GM19468 (cell line): Measurements from ENCODE around the gene UBAC2.
"Not testable (repeated sequence)": the region's sequence is repeated elsewhere in the genome, so short reads cannot be mapped to it uniquely, and the experiment has no call there.

Experiments used
- ATAC-seq: cut with Tn5 transposase; IDR thresholded peaks from one replicate; pipeline ENCODE4 v1.9.1; 2021; ENCODE audit warnings: mild to moderate bottlenecking, moderate library complexity, moderate number of reproducible peaks; ENCODE audit not compliant: unreplicated experiment; ENCODE audit errors: extremely low read depth

The UBAC2 gene

GRCh38 chr13:99399623-99399974, 198.9 kb downstream of the UBAC2 start:
- ATAC-seq = no peak

GRCh38 chr13:99403458-99403971, 202.9 kb downstream of the UBAC2 start:
- no peak for ATAC-seq

- no peak for ATAC-seq
Measured at GRCh38 chr13:99404005-99404755, 203.5 kb downstream of the UBAC2 start.

GRCh38 chr13:99405966-99406365, 205.3 kb downstream of the UBAC2 start:
- ATAC-seq = no peak

- no peak for ATAC-seq
Measured at GRCh38 chr13:99406799-99407201, 206.1 kb downstream of the UBAC2 start.

GRCh38 chr13:99407906-99408702, 207.4 kb downstream of the UBAC2 start:
- no peak for ATAC-seq

GRCh38 chr13:99408703-99409000, 208.0 kb downstream of the UBAC2 start:
- ATAC-seq = no peak

GRCh38 chr13:99409461-99410083, 208.9 kb downstream of the UBAC2 start:
- not testable (repeated sequence) for ATAC-seq

- ATAC-seq = not testable (repeated sequence)
Measured at GRCh38 chr13:99410646-99411475, 210.2 kb downstream of the UBAC2 start.

- ATAC-seq = no peak
Measured at GRCh38 chr13:99412856-99413255, 212.2 kb downstream of the UBAC2 start.

- ATAC-seq = no peak
Measured at GRCh38 chr13:99414048-99414995, 213.7 kb downstream of the UBAC2 start.

GRCh38 chr13:99415014-99415650, 214.5 kb downstream of the UBAC2 start:
- no peak for ATAC-seq

- ATAC-seq = no peak
Measured at GRCh38 chr13:99415851-99416331, 215.2 kb downstream of the UBAC2 start.

- no peak for ATAC-seq
Measured at GRCh38 chr13:99416411-99417121, 215.9 kb downstream of the UBAC2 start.

GRCh38 chr13:99417201-99418102, 216.8 kb downstream of the UBAC2 start:
- ATAC-seq = no peak

GRCh38 chr13:99418103-99418842, 217.6 kb downstream of the UBAC2 start:
- ATAC-seq = no peak
